GM12873 (cell line): ENCODE data around the gene SMIM45.

Source experiments
- TF ChIP-seq, protein P1 (sequence below): IDR thresholded peaks from 2 replicates; pipeline ENCODE4 v1.5.1; 2012; ENCODE audit warnings: low read depth, mild to moderate bottlenecking, moderate library complexity, low read length, control low read depth; ENCODE audit not compliant: insufficient read depth; ENCODE audit errors: missing control alignments

The SMIM45 gene

GRCh38 chr22:41969110-41969646 lies 17.2 kb downstream of the SMIM45 start, which contains the start of gene SEPTIN3:
TSS of gene SEPTIN3 (plus strand) at chr22:41969443. CDS start at chr22:41971493, 2,050 bp downstream.
- TF ChIP-seq, protein P1, sequence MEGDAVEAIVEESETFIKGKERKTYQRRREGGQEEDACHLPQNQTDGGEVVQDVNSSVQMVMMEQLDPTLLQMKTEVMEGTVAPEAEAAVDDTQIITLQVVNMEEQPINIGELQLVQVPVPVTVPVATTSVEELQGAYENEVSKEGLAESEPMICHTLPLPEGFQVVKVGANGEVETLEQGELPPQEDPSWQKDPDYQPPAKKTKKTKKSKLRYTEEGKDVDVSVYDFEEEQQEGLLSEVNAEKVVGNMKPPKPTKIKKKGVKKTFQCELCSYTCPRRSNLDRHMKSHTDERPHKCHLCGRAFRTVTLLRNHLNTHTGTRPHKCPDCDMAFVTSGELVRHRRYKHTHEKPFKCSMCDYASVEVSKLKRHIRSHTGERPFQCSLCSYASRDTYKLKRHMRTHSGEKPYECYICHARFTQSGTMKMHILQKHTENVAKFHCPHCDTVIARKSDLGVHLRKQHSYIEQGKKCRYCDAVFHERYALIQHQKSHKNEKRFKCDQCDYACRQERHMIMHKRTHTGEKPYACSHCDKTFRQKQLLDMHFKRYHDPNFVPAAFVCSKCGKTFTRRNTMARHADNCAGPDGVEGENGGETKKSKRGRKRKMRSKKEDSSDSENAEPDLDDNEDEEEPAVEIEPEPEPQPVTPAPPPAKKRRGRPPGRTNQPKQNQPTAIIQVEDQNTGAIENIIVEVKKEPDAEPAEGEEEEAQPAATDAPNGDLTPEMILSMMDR, result no peak

GRCh38 chr22:41970601-41971000 lies 18.7 kb downstream of the SMIM45 start:
- TF ChIP-seq, protein P1, result no peak

DNA sequence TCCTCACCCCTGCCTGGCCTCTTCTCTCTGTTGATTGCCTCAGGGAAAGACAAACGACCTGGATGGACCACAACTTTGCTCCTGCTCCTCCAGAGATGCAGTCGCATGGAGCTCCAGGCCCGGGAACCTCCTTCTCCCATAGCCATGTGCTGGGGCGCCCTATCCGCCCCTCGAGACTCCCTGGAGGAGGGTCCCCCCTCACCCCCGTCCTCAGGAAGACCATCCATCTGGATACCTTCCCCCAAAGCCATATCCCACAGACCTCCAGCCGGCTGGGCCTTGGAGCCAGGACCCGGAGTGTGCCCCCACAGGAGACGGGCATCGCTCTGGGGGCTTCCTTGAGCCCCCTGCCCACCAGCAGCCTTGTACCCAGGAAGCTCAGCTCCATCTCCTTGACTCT lies 19.5 kb downstream of the SMIM45 start:
- TF ChIP-seq, protein P1, result no peak

DNA sequence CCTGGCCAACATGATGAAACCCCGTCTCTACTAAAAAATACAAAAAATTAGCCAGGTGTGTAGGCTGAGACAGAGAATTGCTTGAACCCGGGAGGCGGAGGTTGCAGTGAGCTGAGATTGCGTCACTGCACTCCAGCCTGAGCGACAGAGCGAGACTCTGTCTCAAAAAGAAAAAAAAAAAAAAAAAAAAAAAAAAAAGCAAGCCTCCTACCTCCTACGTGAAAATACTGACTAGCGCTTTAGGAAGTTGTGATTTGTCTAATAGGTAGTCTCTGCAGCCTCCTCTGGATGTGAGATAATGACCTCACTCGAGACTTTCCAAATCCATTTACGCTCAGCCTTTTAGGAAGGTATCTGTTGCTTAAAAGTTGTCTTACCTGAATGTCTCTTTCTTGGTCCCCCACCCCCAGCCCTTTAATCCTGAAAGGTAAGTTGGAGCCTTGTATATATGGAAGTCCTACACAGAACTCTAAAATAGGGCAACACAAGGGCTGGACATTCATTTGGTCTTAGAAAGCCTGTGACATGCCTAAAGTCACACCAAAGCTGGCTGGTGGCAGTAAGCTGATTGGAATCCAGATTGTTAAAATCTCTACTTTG lies 22.8 kb downstream of the SMIM45 start:
- TF ChIP-seq, protein P1, result no peak

DNA sequence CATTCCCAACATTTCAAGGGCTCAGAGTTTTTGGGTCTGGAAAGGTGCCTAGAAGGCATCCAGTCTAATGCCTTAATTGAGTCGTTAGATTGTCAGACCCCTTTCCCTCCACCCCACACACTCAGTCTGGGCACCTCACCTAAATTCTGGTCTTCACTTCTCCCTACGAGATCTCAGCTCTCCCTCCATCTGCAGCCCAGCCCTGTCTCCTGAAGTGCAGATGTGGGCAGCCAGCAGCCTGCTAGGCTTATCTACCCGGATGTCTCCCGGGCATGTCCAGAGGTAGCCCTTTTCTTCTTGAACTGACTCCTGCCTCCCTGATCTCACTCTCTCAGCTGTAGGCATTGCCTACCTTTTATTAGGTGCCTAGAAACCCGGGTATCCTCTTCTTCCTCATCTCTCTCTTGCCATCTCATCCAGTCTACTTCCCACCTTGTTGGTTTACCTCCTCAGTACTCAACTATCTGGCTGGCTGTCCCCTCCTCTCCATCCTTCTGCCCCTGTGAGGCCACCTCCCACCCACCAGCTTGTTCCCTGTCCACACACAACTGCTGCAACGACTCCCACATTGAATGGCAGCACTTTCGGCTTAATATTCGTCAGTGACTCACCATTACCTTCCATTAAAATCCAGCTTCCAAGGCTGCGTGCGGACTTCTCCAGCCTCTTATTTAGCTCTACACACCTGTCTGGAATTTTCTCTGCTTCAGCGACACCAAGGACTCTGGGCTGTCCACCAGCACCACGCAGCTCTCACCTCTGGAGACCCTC lies 23.5 kb downstream of the SMIM45 start:
- TF ChIP-seq, protein P1, result no peak

DNA sequence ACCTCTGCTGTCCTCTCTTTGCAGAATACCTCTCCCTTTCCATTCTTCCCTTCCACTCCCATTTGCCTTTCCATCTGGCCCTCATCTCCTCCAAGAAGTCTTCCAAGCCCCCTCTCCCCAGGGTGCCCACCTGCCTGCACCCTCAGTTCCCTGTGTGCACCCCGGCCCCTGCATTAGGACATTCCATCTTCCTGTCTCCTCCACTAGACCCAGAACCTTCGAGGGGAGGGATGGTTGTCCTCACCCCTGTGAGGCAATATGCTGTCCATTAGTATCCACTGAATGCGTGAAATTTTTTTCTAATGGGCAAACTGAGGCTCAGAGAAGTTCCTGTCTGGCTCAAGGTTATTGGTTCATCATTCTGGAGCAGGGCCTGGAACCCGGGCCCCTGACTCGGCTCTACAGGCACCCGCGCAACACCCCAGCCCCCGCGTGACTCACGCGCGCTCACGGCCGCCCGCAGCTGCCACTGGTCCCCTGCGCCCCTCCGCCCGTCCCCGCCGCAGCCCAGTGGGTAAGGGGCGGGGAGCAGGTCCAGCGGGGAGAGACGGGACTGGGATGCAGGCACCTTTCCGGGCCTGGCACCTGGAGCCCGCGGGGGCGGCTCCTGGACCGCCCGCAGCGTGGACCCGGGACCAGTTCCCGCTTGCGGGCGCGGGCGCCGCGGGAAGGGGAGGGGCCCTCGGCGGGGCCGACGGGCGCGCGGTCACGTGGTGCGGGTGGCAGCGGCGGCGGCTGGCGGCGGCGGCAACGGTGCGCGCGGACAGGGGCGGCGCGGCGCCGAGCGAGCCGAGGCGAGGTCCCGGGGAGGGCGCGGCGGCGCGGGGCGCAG lies 24.3 kb downstream of the SMIM45 start:
- TF ChIP-seq, protein P1, result no peak

GRCh38 chr22:41976961-41977566 lies 25.1 kb downstream of the SMIM45 start:
- TF ChIP-seq, protein P1, result no peak
